NCI-H774 (cell line): ENCODE results near the gene FYN.

Experiments used
- DNase-seq: peaks from one replicate; lab custom pipeline; 2025; lab: John Stamatoyannopoulos, UW

FYN gene

GRCh38 chr6:111707773-111708172 is 165.5 kb downstream of the FYN start:
- DNase-seq = no peak

GRCh38 chr6:111706841-111707391 is 166.3 kb downstream of the FYN start:
- DNase-seq = no peak

DNA sequence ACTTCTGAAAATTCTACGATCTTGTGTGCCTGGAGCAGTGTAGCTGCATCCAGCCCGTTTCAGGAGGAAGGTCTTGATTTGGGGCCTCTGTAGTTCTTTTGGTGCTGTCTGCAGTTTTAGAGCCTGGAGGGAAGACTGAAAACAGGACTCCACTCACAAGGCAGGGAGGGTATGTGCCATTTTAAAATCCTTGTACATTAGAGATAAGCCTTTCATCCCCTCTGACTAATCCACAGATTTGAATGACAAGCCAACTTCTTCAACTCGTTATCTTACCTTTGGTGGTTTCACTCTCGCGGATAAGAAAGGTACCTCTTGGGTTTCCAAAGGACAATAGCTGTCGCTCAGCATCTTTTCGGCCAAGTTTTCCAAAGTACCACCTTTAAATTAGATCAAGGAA is 169.5 kb downstream of the FYN start:
- DNase-seq = no peak

GRCh38 chr6:111702268-111702667 is 171.0 kb downstream of the FYN start:
- no peak for DNase-seq

DNA sequence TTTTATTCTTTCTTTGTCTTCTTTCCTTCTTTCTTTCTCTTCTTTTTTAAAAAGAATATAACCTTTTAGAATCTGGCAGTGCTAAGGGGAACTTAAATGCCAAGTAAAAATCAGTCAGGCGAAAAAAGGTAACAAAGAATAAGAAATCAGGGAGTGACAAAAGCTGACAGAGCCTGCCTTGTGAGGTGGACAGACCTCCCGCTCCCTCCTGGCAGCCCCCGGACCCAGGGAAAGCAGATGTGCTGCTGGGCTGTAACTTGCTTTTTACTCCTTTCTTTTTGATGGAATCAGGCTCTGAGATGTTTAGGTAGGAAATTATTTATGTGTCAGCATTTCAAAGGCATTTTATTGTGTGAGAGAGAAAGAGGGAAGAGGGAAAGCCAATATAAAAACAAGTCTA is 172.1 kb downstream of the FYN start:
- DNase-seq = no peak

GRCh38 chr6:111700135-111700690 is 173.0 kb downstream of the FYN start:
- DNase-seq = no peak

GRCh38 chr6:111699123-111699522 is 174.1 kb downstream of the FYN start:
- DNase-seq = no peak

GRCh38 chr6:111696814-111697213 is 176.4 kb downstream of the FYN start:
- no peak for DNase-seq

- DNase-seq = no peak
These were observed 180.7 kb downstream of the FYN start for GRCh38 chr6:111692327-111693164.

DNA sequence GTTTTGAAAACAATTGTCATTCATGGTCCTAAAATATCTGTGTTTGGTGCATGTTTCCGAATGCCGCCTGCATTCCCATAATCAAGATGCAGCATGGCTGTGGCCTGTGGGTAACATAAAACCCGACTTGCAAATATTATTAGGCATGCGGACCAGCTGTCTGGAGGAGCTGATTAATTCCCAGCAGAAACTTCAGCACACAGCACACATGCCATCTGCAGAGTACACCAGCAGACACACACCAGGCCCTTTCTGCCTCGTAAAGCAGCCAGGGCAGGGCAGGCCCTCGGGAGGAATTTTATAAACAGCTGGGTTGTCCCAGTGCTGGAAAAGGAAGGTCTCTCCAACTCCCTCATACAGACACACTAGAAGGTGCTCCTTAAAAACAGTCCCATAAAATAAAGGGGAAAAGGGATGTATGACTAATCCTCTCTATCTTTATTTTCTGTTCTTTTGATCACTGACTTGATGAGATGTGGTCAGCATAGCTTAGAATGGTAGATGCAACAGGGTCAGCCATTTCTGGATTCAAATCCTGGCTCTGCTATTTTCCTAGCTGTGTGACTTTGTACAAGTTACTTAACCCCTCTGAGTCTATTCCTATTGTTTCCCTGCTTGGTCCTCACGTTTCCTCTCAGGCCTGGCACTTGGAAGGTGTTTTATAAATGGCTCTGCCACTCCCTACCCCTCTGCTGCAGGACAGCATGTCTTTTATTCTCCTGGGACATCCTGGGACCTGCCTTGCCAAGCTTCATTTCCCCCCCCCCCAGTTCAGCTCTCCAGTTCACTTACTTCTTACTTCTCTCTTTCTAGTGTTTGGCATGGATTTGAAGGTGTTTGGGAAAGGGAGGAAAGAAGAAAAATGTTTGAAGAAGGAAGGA is 181.7 kb downstream of the FYN start:
- no peak for DNase-seq

- DNase-seq = no peak
These were observed 183.3 kb downstream of the FYN start for GRCh38 chr6:111689946-111690345.

GRCh38 chr6:111689419-111689818 is 183.8 kb downstream of the FYN start:
- DNase-seq = no peak

- DNase-seq = no peak
These were observed 184.9 kb downstream of the FYN start for GRCh38 chr6:111688331-111688730.

- DNase-seq = no peak
These were observed 185.6 kb downstream of the FYN start for GRCh38 chr6:111687652-111688051.

DNA sequence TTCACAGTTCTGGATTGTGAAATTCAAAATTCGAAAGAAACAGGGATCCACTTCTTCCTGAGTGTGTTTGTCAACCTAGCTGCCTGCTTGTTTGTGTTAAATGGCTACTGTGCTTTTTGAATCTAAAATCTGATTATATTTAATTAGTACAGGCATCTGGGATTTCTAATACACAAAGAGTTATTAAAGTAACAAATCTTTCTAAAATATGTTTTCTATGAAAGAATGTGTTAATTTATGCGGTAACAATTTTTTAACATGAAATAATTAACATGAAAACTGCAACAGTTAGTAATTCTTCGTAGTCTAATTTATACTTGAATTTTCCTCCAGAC is 186.4 kb downstream of the FYN start:
- no peak for DNase-seq

DNA sequence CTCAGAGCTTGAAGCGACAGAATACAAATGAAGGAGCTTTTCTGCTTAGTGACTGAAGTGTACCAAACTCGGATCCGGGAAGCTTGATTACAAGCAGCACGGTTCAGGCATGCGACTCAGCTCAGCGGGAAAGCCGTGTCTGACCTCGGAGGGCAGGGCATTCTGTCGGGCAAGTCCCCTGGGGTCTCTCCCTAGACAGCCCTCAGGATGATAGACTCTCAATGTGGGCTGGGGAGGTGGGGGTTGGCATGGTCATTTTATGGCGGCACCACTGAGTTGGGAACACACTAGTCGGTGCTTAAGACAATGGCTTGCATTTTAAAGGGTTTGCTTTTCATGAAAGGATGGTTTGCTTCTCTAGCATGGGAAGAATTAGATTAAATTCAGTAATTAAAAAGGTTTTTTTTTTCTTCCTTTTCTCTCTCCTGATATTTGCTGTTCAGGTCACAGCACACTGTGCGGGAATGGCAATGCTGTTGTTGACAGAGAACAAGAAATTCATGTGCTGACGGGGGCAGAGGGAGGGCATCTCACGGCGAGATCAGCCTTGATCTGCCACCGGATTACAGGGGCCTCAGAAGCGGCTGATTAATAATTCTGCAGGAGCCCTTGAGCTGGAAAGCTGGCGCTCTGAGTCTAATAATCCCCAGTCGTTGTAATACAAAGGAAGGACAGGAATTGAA is 186.9 kb downstream of the FYN start:
- no peak for DNase-seq

GRCh38 chr6:111685526-111685925 is 187.7 kb downstream of the FYN start:
- no peak for DNase-seq

DNA sequence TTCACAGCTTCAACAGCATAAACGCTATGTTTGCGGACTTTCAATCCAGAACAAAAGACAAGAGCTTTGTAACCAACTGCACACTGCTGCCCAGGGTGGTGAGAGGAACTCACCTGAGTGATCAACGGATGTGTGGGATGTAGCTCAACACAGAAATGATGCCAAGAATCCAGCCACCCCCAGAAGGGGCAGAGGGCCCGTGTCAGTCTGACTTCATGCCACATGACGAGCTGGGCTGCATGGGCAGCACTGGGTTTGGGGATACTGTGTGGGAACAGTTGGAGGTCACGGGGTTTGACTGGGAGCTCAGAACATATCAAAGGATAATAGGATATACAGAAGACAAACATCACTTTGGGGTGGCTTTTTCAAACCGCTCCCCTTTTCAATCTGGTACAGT is 188.2 kb downstream of the FYN start:
- no peak for DNase-seq

DNA sequence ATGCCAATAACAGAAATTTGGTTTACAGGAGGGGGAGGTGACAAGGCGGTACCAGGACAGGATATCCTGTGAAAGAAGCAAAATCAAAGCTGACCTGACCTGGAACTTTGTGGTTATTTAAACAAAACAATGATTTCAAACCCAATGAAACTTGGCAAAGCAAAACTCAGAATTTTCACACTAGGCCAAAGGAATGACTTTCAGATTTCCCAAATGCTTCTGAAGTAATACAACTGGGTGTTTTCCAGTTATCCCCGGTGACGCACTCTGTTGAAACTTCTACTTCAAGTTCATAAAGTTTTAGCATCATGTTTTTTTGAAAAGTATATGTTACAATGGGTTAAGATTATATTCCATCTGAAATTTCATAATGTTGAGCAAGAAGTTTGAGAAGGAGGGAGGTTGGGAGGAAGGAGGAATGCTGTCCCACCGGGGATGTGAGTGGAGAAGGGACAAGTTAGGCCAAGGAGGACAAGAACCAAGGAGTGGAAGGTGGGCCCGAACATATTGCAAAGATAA is 189.4 kb downstream of the FYN start:
- no peak for DNase-seq

- no peak for DNase-seq
These were observed 190.1 kb downstream of the FYN start for GRCh38 chr6:111683157-111683556.

DNA sequence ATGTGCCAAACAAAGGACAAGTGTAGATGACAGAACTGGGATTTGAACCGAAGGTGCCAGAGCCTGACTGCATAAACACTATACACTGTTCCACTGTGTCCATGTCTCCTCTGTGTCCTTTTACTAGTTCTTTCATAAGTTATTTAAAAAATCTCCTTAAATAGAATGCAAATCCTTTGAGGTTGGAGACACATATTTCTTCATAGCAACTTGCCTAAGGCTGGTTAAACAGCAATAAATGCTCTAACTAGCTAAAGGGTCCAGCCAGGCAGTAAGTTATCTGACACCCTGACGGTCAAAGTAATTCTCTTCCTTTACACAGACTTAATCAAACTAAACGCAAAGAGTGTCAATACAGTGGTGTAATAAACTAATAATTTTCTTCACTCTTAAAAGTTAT is 191.4 kb downstream of the FYN start:
- DNase-seq = no peak
